HG02852 (cell line): ENCODE results near the gene JARID2.

Experiments
- ATAC-seq: cut with Tn5 transposase; IDR thresholded peaks from one replicate; pipeline ENCODE4 v1.9.1; 2021; ENCODE audit warnings: mild to moderate bottlenecking, moderate library complexity; ENCODE audit not compliant: unreplicated experiment

Gene JARID2

GRCh38 chr6:15391500-15391899, 145.6 kb downstream of the JARID2 start:
- no peak for ATAC-seq

- ATAC-seq = no peak
Observed at GRCh38 chr6:15392182-15392581, 146.3 kb downstream of the JARID2 start.

GRCh38 chr6:15393605-15394004, 147.7 kb downstream of the JARID2 start:
- no peak for ATAC-seq

GRCh38 chr6:15395087-15395486, 149.2 kb downstream of the JARID2 start:
- no peak for ATAC-seq

GRCh38 chr6:15396808-15397207, 150.9 kb downstream of the JARID2 start:
- ATAC-seq = no peak

GRCh38 chr6:15398633-15399275, 152.9 kb downstream of the JARID2 start:
- peak; percentile 59 for ATAC-seq

GRCh38 chr6:15399641-15400470, 154.0 kb downstream of the JARID2 start:
- ATAC-seq = no peak

GRCh38 chr6:15400572-15401004, 154.7 kb downstream of the JARID2 start:
- no peak for ATAC-seq

GRCh38 chr6:15401120-15401519, 155.3 kb downstream of the JARID2 start:
- ATAC-seq = no peak

- ATAC-seq = no peak
Observed at GRCh38 chr6:15401769-15402250, 155.9 kb downstream of the JARID2 start.

GRCh38 chr6:15402406-15403045, 156.7 kb downstream of the JARID2 start:
- no peak for ATAC-seq

GRCh38 chr6:15403094-15403755, 157.4 kb downstream of the JARID2 start:
- ATAC-seq = no peak

- ATAC-seq = no peak
Observed at GRCh38 chr6:15404685-15404980, 158.8 kb downstream of the JARID2 start.

GRCh38 chr6:15405129-15406068, 159.5 kb downstream of the JARID2 start:
- ATAC-seq = no peak

GRCh38 chr6:15406452-15406851, 160.6 kb downstream of the JARID2 start:
- no peak for ATAC-seq

- ATAC-seq = no peak
Observed at GRCh38 chr6:15408008-15408407, 162.1 kb downstream of the JARID2 start.

- ATAC-seq = peak; percentile 45
Observed at GRCh38 chr6:15408758-15409157, 162.9 kb downstream of the JARID2 start.

- ATAC-seq = no peak
Observed at GRCh38 chr6:15409301-15410125, 163.6 kb downstream of the JARID2 start.

- no peak for ATAC-seq
Observed at GRCh38 chr6:15410126-15410391, 164.2 kb downstream of the JARID2 start.

GRCh38 chr6:15410752-15411151, 164.9 kb downstream of the JARID2 start:
- ATAC-seq = no peak
